T-cell (primary cell): ENCODE data around the gene SEC62. TPM values are rescaled to one million over a fixed set of nuclear protein-coding genes. Genes with fewer than 3 reads are reported as not detected.

ENCODE experiments used
- ATAC-seq, 4 experiments: fragments of 200-7000 bp in 3 of 4; fragments of 150-1000 bp in 1 of 4; cut with Tn5 transposase; replicated peaks in 1 of 4; 1 replicate in 3 of 4; 2 replicates in 1 of 4; pipeline ENCODE4 v1.10.0; 2021; ENCODE audit warnings: moderate library complexity in 3 of 4, mild to moderate bottlenecking in 2 of 4, moderate number of reproducible peaks in 1 of 4
- CTCF ChIA-PET, 2 donors: fragments of 300-600 bp; sonication (Branson Sonifier 250); formaldehyde crosslinking; loops; one replicate each; lab custom pipeline; 2022; ENCODE audit warnings: antibody characterized with exemption in 2 of 2; lab: Charles Lee
- POLR2A ChIA-PET, 2 donors: fragments of 300-600 bp; sonication (Branson Sonifier 250); formaldehyde crosslinking; loops; one replicate each; lab custom pipeline; 2022; ENCODE audit warnings: antibody characterized with exemption in 2 of 2; lab: Charles Lee
- DNase-seq, 35 experiments: peaks; one replicate each; pipeline versions ENCODE4 v3.0.0 to v3.0.0-alpha.2; 2013 to 2023
- H3K27ac ChIP-seq: one replicate; pipeline ENCODE4 v1.5.1; 2013; ENCODE audit warnings: low read length
- H3K27me3 ChIP-seq, 2 experiments: replicated peaks in 1 of 2; 1 replicate in 1 of 2; 2 replicates in 1 of 2; pipeline versions ENCODE4 v1.6.1 to v1.7.0; 2013; ENCODE audit warnings: low read length in 1 of 2, mixed read lengths in 1 of 2; ENCODE audit not compliant: control insufficient read depth in 2 of 2, insufficient read depth in 2 of 2; ENCODE audit errors: extremely low read depth in 1 of 2
- H3K36me3 ChIP-seq, 2 donors: 1 replicate in 1 of 2; 2 replicates in 1 of 2; pipeline versions ENCODE4 v1.6.1 to v1.7.0; 2013; ENCODE audit warnings: low read length in 1 of 2; ENCODE audit not compliant: control insufficient read depth in 2 of 2, insufficient read depth in 1 of 2; ENCODE audit errors: extremely low read depth in 1 of 2
- H3K4me1 ChIP-seq, 2 experiments: 1 replicate in 1 of 2; 2 replicates in 1 of 2; pipeline versions ENCODE4 v1.6.1 to v1.7.0; 2013; ENCODE audit warnings: low read length in 2 of 2, mixed read lengths in 1 of 2; ENCODE audit not compliant: insufficient read depth in 2 of 2, control insufficient read depth in 1 of 2; ENCODE audit errors: extremely low read depth in 1 of 2
- H3K4me3 ChIP-seq, 2 donors: 1 replicate in 1 of 2; 2 replicates in 1 of 2; pipeline versions ENCODE4 v1.5.1 to v1.7.0; 2013; ENCODE audit warnings: mild to moderate bottlenecking in 2 of 2, low read length in 1 of 2, moderate library complexity in 1 of 2; ENCODE audit not compliant: control insufficient read depth in 1 of 2; ENCODE audit errors: extremely low read depth in 1 of 2
- H3K9me3 ChIP-seq: 2 replicates; pipeline ENCODE4 v1.7.0; 2013
- H3K27ac Mint-ChIP-seq, 2 donors: one replicate each; pipeline ENCODE4 v1.8.0; 2020 to 2021; ENCODE audit warnings: mild to moderate bottlenecking in 2 of 2, mixed read lengths in 2 of 2
- H3K27me3 Mint-ChIP-seq, 2 donors: one replicate each; pipeline ENCODE4 v1.8.0; 2021 to 2022; ENCODE audit warnings: mixed read lengths in 2 of 2
- H3K36me3 Mint-ChIP-seq: one replicate; pipeline ENCODE4 v1.8.0; 2021; ENCODE audit warnings: mixed read lengths
- H3K4me1 Mint-ChIP-seq, 3 donors: one replicate each; pipeline ENCODE4 v1.8.0; 2020 to 2022; ENCODE audit warnings: mixed read lengths in 3 of 3, mild to moderate bottlenecking in 1 of 3
- H3K4me3 Mint-ChIP-seq, 3 donors: one replicate each; pipeline ENCODE4 v1.8.0; 2020 to 2022; ENCODE audit warnings: mild to moderate bottlenecking in 3 of 3, mixed read lengths in 3 of 3, moderate library complexity in 3 of 3
- H3K9me3 Mint-ChIP-seq, 3 donors: one replicate each; pipeline ENCODE4 v1.8.0; 2020 to 2022; ENCODE audit warnings: mixed read lengths in 3 of 3
- WGBS: methylation state at CpG from one replicate; pipeline ENCODE4 v1.1.5; 2013; ENCODE audit warnings: missing lambda C conversion rate; ENCODE audit not compliant: insufficient coverage; 5-methylcytosine and 5-hydroxymethylcytosine counted together
- total RNA-seq, 35 experiments: library from RNA in 6 of 35; stranded (reverse) in 6 of 35; fragments of 120-200 nt in 1 of 35; gene quantifications; one replicate each; pipeline versions ENCODE4 v1.2.1 to v1.2.4 and lab custom pipeline; 2013 to 2026

Gene SEC62
- total RNA-seq, 5 donors from 2014 or later (not counting 1 experiment from before 2014, with no cell fraction given) = 95.0 to 99.9 (median 97.2) TPM

GRCh38 chr3:169965562-169966427, 812 bp upstream of the SEC62 start:
- Mint-ChIP-seq H3K27ac (peak overlapping the region; percentile 97 to 98), H3K9me3 (no peaks in the 10 kb centered on the region), H3K4me1 (peaks cover 53 to 67% (median 67%) of the 10 kb centered on the region in 3 donors), H3K4me3 (peak overlapping the region; percentile 93 to 98 (median 95)), H3K36me3 (peaks cover 3% of the 10 kb centered on the region), H3K27me3 (peaks cover 0 to 3% of the 10 kb centered on the region in 2 donors)
- Histone ChIP-seq H3K4me1 (peaks cover 18 to 24% of the 10 kb centered on the region in 2 experiments), H3K4me3 (peak overlapping the region; percentile 83 to 98), H3K36me3 (peaks cover 0 to 3% of the 10 kb centered on the region in 2 donors), H3K27me3 (no peaks in the 10 kb centered on the region), H3K9me3 (no peaks in the 10 kb centered on the region), H3K27ac (peak overlapping the region; percentile 96)
- DNase-seq = peak in 3 of 35 experiments; percentile 4 to 6 (median 6)
- peak; percentile 24 to 37 (median 34) for ATAC-seq
- 57% methylated on average over 7 of the region's 21 CpGs for WGBS
- ChIA-PET POLR2A (interaction anchor here (0.5 to 3.0 kb wide), 10 partner anchors 12 to 391 kb away, joined by 3 to 17 read pairs (median 3); no protein-coding TSS in a partner anchor), CTCF (interaction anchor here (0.7 to 2.0 kb wide), 6 partner anchors 11 to 207 kb away, joined by 3 to 5 read pairs (median 3); partner anchors contain the start of gene ACTRT3 (in 1 of the 2))

DNA sequence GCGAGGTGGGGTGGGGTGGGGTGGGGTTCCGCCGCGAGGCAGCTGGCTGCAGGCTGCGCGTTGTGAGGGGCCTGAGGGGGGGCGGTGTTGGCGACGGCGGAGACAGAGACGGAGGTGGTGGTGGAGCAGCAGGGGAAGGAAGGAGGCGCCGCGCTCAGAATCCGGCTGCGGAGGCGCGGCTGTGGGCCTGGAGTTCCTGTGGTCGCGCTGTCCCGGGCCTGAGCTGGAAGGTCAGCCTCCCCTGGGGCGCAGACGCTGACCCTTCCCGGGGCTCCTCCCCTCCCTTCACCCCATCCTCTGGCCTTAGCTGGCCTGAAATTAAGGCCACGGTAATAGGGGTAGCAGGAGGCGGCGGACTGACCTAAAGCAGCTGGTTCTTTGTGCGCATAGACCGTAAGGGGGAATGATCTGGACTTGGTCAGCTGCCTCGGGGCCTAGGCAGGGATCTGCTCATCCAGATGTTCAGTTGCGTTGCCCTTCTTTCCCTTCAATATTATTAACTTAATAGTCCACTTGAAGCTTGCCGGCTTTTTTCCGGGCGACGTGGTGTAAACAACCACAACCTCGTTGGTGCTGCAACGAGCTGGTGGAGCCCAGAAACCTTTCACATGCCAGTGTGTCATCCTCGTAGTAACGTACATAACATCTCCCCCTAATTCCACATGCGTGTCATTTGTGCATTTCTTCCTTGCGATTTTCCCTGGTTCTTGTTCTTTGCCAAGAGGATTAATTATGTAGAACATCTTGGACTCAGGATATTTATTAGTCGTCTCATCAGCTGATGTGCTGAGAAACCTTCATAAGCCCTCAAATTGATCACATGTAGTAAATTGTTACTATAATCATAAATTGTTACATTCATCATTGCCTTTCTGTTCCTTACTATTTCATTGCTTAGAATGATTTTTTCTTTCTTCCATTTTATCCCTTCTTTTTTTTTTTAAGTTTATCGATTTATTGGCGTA, 626 bp downstream of the SEC62 start:
- DNase-seq = peak in 29 of 35 experiments; percentile 7 to 54 (median 24)
- ChIA-PET CTCF (interaction anchor here (0.5 to 2.0 kb wide), 14 partner anchors 10 to 198 kb away, joined by 3 to 13 read pairs (median 4); partner anchors contain the start of genes ACTRT3 (in 1 of the 2) and MYNN (in 1 of the 2)), POLR2A (interaction anchor here (0.5 to 3.0 kb wide), 8 partner anchors 10 to 302 kb away, joined by 3 to 17 read pairs (median 4); partner anchors contain the start of gene MYNN (in 1 of the 2))
- Mint-ChIP-seq H3K4me1 (peaks cover 67 to 82% (median 77%) of the 10 kb centered on the region in 3 donors), H3K27ac (peak overlapping the region; percentile 97 to 98), H3K36me3 (peaks cover 3% of the 10 kb centered on the region), H3K9me3 (no peaks in the 10 kb centered on the region), H3K4me3 (peak overlapping the region; percentile 93 to 98 (median 95)), H3K27me3 (no peaks in the 10 kb centered on the region)
- peaks cover 0 to 8% of the 10 kb centered on the region in 2 donors for H3K36me3 ChIP-seq
- H3K4me3 ChIP-seq = peak overlapping the region; percentile 83 to 98
- no peaks in the 10 kb centered on the region for H3K9me3 ChIP-seq
- WGBS = 9% methylated on average over 14 of the region's 44 CpGs
- peak; percentile 76 to 79 (median 78) for ATAC-seq
- H3K27me3 ChIP-seq = no peaks in the 10 kb centered on the region
- peaks cover 22 to 24% of the 10 kb centered on the region in 2 experiments for H3K4me1 ChIP-seq
- peak overlapping the region; percentile 96 for H3K27ac ChIP-seq

- peak overlapping the region; percentile 96 for H3K27ac ChIP-seq
- DNase-seq = no peak
- ChIA-PET CTCF (interaction anchor here in 1 of 2 donors (0.5 to 1.3 kb wide), 5 partner anchors 14 to 159 kb away, joined by 3 to 13 read pairs (median 4); no protein-coding TSS in a partner anchor), POLR2A (interaction anchor here (0.6 to 3.0 kb wide), 5 partner anchors 9 to 303 kb away, joined by 3 to 17 read pairs (median 4); partner anchors contain the start of gene MYNN (in 1 of the 2))
- Mint-ChIP-seq H3K9me3 (no peaks in the 10 kb centered on the region), H3K27me3 (no peaks in the 10 kb centered on the region), H3K4me3 (peak overlapping the region; percentile 93 to 98 (median 95)), H3K4me1 (peaks cover 67 to 90% (median 76%) of the 10 kb centered on the region in 3 donors), H3K27ac (peak overlapping the region; percentile 97 to 98), H3K36me3 (peaks cover 6% of the 10 kb centered on the region)
- no peaks in the 10 kb centered on the region for H3K9me3 ChIP-seq
- peaks cover 0 to 9% of the 10 kb centered on the region in 2 donors for H3K36me3 ChIP-seq
- no peak overlapping the region for H3K4me3 ChIP-seq
- no peak for ATAC-seq
- no peaks in the 10 kb centered on the region for H3K27me3 ChIP-seq
- peaks cover 24 to 26% of the 10 kb centered on the region in 2 experiments for H3K4me1 ChIP-seq
- no CpG with 5 or more reads among the region's 2 CpGs for WGBS
Measured at GRCh38 chr3:169968224-169968885, 1.7 kb downstream of the SEC62 start.

DNA sequence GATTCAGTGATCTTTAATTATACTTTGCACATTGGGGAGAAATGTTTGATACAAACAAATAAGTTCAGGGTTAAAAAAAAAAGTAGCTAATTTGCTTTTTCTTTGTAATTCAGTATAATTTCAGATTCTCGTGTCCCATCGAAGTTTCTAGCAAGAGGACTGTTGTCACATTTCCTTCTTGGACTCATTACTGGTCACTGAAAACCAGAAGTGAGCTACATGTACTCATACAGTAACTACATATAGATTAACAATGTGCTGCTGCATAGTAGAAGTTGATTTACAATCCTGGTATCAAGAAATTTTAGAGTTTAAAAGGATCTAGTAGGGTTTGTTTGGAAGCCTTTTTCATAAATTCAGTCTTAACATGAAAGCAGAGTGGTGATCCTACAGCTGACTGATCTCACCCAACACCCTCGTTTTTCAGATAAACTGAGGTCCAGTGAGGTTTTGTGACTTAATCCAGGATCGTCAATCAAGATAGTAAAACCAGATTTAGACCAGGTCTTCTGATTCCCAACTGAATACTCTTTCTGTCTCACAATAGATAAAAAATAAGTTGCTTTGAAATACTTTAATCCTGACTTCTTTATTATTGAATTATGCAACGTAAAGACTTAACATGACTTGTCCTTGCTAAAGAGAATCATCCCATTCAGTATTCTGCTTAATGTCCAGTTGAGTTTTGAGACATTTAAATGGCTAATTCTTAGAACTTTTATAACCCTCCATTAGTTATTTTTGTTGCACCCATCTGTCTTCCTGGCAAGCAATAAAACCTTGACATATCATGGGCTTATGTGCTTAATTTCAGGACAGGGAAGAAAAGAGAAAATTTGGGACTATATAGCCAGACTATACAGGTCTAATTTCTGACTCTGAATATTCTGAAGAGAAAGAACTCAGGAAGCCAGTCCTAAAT, 2.8 kb downstream of the SEC62 start:
- peaks cover 24 to 30% of the 10 kb centered on the region in 2 experiments for H3K4me1 ChIP-seq
- Mint-ChIP-seq H3K27ac (peak overlapping the region in 1 of 2 donors; percentile 98), H3K9me3 (no peaks in the 10 kb centered on the region), H3K4me1 (peaks cover 76 to 94% (median 80%) of the 10 kb centered on the region in 3 donors), H3K36me3 (peaks cover 12% of the 10 kb centered on the region), H3K27me3 (no peaks in the 10 kb centered on the region), H3K4me3 (peak overlapping the region; percentile 93 to 98 (median 95))
- no CpG with 5 or more reads among the region's 5 CpGs for WGBS
- DNase-seq (no peak), ATAC-seq (no peak)
- H3K27me3 ChIP-seq = no peaks in the 10 kb centered on the region
- POLR2A ChIA-PET = interaction anchor here in 1 of 2 donors (0.8 kb wide), 1 partner anchor 367 kb away, joined by 4 read pairs; no protein-coding TSS in a partner anchor
- peak overlapping the region; percentile 14 for H3K27ac ChIP-seq
- no peaks in the 10 kb centered on the region for H3K9me3 ChIP-seq
- peaks cover 0 to 15% of the 10 kb centered on the region in 2 donors for H3K36me3 ChIP-seq
- CTCF ChIA-PET = interaction anchor here in 1 of 2 donors (0.7 kb wide), 1 partner anchor 85 kb away, joined by 3 read pairs; no protein-coding TSS in a partner anchor
- H3K4me3 ChIP-seq = no peak overlapping the region
